ENCODE measurements around the gene AMPH.
"Not testable (repeated sequence)": the region's sequence is repeated elsewhere in the genome, so short reads cannot be mapped to it uniquely, and the experiment has no call there.

The AMPH gene

GRCh38 chr7:38383281-38383680 is 247.9 kb downstream of the AMPH start:
- no peak for DNase-seq

GRCh38 chr7:38382684-38383083 is 248.5 kb downstream of the AMPH start:
- DNase-seq = no peak

- DNase-seq = no peak
These were observed 255.7 kb downstream of the AMPH start for GRCh38 chr7:38375453-38375852.

- peak; percentile 51 for DNase-seq
These were observed 256.7 kb downstream of the AMPH start for GRCh38 chr7:38374507-38374906.

- no peak for DNase-seq
These were observed 258.0 kb downstream of the AMPH start for GRCh38 chr7:38373155-38373554.

GRCh38 chr7:38372290-38372689 is 258.9 kb downstream of the AMPH start:
- no peak for DNase-seq

GRCh38 chr7:38369816-38370493 is 261.2 kb downstream of the AMPH start:
- peak; percentile 67 for DNase-seq

GRCh38 chr7:38368191-38368605 is 263.0 kb downstream of the AMPH start:
- DNase-seq = peak; percentile 48

- DNase-seq = no peak
These were observed 263.8 kb downstream of the AMPH start for GRCh38 chr7:38367301-38367890.

GRCh38 chr7:38363379-38363778 is 267.8 kb downstream of the AMPH start:
- DNase-seq = not testable (repeated sequence)

- DNase-seq = not testable (repeated sequence)
These were observed 268.4 kb downstream of the AMPH start for GRCh38 chr7:38362611-38363237.

- DNase-seq = no peak
These were observed 270.4 kb downstream of the AMPH start for GRCh38 chr7:38360776-38361175.

- DNase-seq = not testable (repeated sequence)
These were observed 272.0 kb downstream of the AMPH start for GRCh38 chr7:38359071-38359601.

- not testable (repeated sequence) for DNase-seq
These were observed 272.8 kb downstream of the AMPH start for GRCh38 chr7:38358273-38358831.

GRCh38 chr7:38354271-38354851 is 276.8 kb downstream of the AMPH start:
- DNase-seq = not testable (repeated sequence)

- DNase-seq = not testable (repeated sequence)
These were observed 277.7 kb downstream of the AMPH start for GRCh38 chr7:38353431-38353881.

GRCh38 chr7:38351601-38352000 is 279.6 kb downstream of the AMPH start:
- no peak for DNase-seq

- DNase-seq = not testable (repeated sequence)
These were observed 280.4 kb downstream of the AMPH start for GRCh38 chr7:38350777-38351176.

- DNase-seq = not testable (repeated sequence)
These were observed 281.1 kb downstream of the AMPH start for GRCh38 chr7:38349869-38350583.

GRCh38 chr7:38349126-38349795 is 281.9 kb downstream of the AMPH start:
- not testable (repeated sequence) for DNase-seq

GRCh38 chr7:38345299-38346172 is 285.6 kb downstream of the AMPH start:
- not testable (repeated sequence) for DNase-seq

Data from NCI-H1694 (cell line).